Hematopoietic multipotent progenitor cell treated with erythropoietin and hydrocortisone succinate and interleukin-3 and kit ligand, for 4 days (in vitro differentiated cells): ENCODE measurements around the gene RCAN1.
"Not testable (repeated sequence)": the region's sequence is repeated elsewhere in the genome, so short reads cannot be mapped to it uniquely, and the experiment has no call there.

Experiments
- DNase-seq: peaks from one replicate; pipeline ENCODE4 v3.0.0-alpha.2; 2015

Gene RCAN1

GRCh38 chr21:34621434-34622350 lies 6.8 kb upstream of the RCAN1 start:
- DNase-seq = no peak

DNA sequence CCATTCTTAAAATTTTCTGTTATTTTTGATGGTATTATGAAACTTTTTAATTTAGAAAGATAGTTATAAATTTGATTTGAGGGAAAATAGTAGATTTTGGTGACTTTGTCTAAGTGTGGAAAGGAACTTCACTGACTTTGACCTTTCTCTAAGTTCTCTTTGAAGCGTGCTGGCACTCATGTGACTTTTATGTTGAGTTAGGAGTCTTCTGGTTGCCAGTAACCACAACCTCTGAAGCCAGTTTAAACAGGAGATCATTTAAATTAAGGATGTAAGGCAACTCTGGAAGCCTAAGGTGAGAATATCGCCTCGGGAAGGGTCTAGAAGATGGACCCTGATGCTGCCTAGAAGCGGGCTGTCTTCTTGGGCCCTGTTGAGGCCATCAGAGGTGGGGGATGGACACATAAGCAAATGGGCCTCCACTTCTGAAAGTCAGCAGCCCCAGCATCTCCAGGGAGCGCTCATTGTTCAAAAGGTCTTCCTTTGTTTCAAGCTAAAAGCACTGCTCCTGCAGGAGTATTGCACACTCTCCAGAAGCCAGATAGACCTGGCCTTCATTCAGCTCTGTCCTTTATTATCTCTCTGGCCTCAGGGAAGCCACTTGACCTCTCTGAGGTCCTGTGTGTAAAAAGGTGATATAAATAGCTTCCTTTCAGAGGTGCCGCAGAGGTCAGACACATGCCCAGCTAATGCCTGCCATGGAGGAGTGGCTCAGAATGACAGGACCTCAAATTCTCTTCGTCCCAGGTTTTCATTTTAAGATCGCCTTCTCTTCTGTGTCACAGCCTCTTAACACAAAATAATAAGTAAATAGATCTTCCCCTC lies 5.1 kb upstream of the RCAN1 start:
- DNase-seq = no peak

GRCh38 chr21:34618941-34619340 lies 4.0 kb upstream of the RCAN1 start:
- no peak for DNase-seq

- DNase-seq = no peak
These were observed 2.9 kb upstream of the RCAN1 start for GRCh38 chr21:34617753-34618339.

DNA sequence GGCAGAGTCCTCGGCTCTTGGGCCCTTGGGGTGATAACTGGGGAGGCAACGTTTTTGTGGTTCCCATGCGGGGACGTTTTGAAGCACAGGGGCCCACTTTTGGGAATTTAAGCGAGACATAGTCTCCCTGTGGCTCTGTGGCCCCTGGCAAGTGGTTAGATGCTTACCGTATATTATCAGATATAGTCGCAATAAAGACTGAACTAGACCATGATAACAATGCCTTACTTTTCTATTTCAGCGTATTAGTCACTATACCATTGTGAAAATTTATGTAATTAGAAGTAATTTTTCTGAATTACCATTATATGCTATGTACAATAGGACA lies 538 bp upstream of the RCAN1 start:
- DNase-seq = no peak

GRCh38 chr21:34613679-34614627 lies 960 bp downstream of the RCAN1 start:
- DNase-seq = no peak

DNA sequence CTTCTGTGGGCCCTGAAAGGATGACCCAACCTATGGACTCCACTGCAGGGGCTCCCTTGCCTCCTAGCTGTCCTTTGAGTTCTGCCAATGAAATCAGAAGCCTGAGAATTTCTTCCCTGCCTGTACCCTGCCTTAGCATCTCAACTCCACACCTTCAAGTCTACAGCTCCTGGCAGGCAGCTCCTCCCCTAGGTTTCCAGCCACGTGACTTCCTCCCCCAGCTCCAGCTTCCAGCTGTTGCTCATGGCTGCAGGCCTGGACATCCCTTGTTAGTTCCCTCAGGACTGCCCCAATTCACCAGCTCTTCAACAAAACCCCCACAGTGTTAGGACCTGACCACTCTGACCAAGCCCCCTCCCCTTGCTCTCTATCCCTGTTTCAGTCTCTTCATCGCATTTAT lies 2.4 kb downstream of the RCAN1 start:
- DNase-seq = no peak

GRCh38 chr21:34612056-34612455 lies 2.9 kb downstream of the RCAN1 start:
- DNase-seq = no peak

DNA sequence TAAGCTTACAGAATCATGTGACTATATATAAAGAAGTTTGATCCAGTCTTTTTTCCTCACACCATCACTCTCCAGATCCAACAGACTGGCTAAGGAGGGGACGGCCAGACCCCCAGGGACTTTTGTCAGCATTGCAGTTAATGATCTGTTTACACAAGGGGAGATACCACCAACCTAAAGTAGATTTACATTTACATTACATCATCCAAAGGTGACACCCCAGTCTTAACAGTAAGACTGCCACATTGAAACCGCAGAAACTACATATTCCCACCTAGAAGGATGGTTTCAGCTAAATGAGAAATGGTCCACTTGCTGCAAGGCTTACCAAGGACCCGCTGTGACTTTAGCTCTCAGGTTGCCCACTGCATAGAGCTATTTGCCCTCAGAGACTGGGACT lies 3.4 kb downstream of the RCAN1 start:
- no peak for DNase-seq

DNA sequence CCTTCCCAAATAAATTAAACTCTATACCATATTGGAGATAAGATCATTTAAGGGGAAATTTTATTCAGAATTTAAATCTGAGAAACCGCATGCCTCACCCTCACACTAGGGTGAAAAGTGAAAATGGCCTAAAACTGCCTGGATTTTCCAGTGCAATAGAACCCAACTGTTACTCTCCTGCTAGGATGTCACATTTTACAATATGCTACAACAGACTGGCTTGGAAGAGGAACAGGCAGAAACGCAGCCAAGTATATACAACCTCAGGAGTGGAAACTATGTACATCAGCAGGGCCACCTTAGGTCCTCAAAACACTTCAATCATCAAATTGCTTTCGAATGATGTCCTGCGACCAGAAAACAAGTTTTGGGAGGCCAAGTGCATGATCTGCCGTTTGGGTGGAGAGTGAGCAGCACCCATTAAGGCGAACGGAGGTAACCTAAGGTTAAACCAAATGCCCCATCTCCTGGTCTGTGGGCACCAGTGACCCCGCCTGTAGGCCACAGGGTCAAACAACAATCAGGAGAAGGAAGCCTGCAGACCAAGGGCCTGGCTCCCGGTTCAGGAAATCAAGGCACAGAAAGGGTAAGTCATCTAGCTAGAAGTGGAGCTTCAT lies 4.9 kb downstream of the RCAN1 start:
- DNase-seq = no peak

GRCh38 chr21:34609244-34609932 lies 5.5 kb downstream of the RCAN1 start:
- DNase-seq = no peak

- not testable (repeated sequence) for DNase-seq
These were observed 7.5 kb downstream of the RCAN1 start for GRCh38 chr21:34607376-34607775.

- no peak for DNase-seq
These were observed 8.3 kb downstream of the RCAN1 start for GRCh38 chr21:34606621-34607020.

DNA sequence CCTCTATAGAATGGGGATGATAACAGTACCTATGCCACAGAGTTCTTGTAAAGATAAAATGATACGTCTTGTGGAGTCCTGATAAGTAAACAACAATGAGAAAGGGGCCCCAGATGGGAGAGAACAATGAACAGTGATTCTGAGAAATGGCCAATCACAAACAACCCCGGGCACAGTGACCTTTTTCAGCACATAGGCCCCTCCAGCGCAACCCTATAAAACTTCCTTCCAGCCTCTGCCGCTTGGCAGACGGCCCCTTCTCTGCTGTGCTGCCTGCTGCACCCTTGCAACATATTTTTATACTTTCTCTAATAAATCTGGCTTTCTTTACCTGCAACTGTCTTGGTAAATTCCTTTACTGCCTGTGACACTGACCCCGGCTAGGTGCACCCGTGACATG lies 8.9 kb downstream of the RCAN1 start:
- DNase-seq = no peak

- DNase-seq = not testable (repeated sequence)
These were observed 10.0 kb downstream of the RCAN1 start for GRCh38 chr21:34604956-34605355.

DNA sequence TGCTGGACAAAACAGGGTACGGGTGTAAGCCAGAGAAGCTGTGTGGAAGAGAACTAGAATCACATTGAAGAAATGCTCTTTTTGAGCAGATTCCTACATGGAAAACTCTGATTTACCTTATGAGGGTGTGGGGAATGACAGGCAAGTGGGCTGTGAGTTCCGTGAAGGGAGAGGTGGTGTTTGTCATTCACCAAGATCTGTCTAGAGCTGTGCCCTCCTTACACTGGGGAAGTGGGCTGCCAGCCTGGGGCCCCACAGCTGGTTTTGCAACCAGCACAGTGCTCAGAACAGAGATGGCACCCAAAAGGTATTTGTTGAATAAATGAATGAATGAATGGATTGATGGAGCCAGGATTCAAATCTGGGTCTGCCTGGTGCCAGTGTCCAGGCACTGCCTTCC lies 10.4 kb downstream of the RCAN1 start:
- DNase-seq = no peak

GRCh38 chr21:34603710-34604057 lies 11.2 kb downstream of the RCAN1 start:
- no peak for DNase-seq

- DNase-seq = peak; percentile 81
These were observed 11.8 kb downstream of the RCAN1 start for GRCh38 chr21:34603002-34603709.

- DNase-seq = no peak
These were observed 12.9 kb downstream of the RCAN1 start for GRCh38 chr21:34602061-34602460.

- DNase-seq = no peak
These were observed 15.3 kb downstream of the RCAN1 start for GRCh38 chr21:34599534-34600101.
